Measurements from ENCODE around the gene ABCC8.

The ABCC8 gene

GRCh38 chr11:17506942-17507341 is 30.3 kb upstream of the ABCC8 start:
- no peak for DNase-seq (ENCODE audit: extremely low read depth, low read depth)

GRCh38 chr11:17506314-17506713 is 29.7 kb upstream of the ABCC8 start:
- no peak overlapping the region for H3K4me3 ChIP-seq (replicated peaks; ENCODE audit: low read depth, low read length)
- TF ChIP-seq CTCF (IDR thresholded peaks at IDR 0.05; ENCODE audit: low read depth, low read length, missing control alignments) = no peak
- DNase-seq (ENCODE audit: extremely low read depth, low read depth) = no peak

More at GRCh38 chr11:17506942-17507341, 30.3 kb upstream of the ABCC8 start:
- no peak for TF ChIP-seq CTCF (IDR thresholded peaks at IDR 0.05; ENCODE audit: low read depth, low read length, missing control alignments)
- H3K4me3 ChIP-seq (replicated peaks; ENCODE audit: low read depth, low read length) = no peak overlapping the region

- no peak overlapping the region for H3K4me3 ChIP-seq (replicated peaks; ENCODE audit: low read depth, low read length)
- no peak for DNase-seq (ENCODE audit: extremely low read depth, low read depth)
- TF ChIP-seq CTCF (IDR thresholded peaks at IDR 0.05; ENCODE audit: low read depth, low read length, missing control alignments) = no peak
Measured at GRCh38 chr11:17505146-17505545, 28.5 kb upstream of the ABCC8 start.

DNA sequence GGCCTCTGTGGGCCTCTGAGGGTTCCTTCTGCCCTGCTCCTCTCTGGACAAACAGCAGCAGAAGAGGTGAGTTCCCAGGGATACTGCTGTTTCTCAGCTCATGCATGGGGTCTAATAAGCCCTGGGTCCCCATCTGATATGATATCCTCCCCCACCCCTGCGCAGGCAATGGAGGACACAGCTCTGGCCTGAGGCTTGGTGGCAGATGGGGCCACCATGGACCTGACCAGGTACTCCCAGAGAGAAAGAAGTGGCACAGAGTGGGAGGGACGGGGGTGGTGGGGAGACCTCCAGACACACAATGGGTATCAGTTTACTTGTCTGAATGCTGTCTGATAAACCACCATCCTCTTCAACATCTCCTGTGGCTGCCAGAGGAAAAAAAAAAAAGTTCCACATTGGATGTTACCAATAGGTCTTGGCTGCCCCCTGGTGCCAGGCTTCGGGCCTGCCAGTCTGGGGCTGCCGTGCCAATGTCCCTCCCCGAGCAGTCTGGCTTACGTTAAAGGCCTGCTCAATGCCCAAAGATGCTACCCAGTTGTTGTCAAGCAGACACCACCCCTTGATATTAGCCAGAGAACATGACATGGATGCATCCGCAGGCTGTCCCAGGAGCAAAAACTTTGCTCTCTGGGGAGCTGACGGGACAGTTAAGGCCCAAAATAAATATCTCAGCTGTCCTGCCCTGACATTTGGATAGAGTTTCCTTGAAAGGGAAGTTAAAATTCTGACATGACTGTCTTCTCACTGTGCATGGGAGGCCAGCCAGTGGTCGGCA is 27.9 kb upstream of the ABCC8 start:
- peak; percentile 14 for DNase-seq (ENCODE audit: extremely low read depth, low read depth)
- H3K4me3 ChIP-seq (replicated peaks; ENCODE audit: low read depth, low read length) = no peak overlapping the region
- peak; percentile 83 for TF ChIP-seq CTCF (IDR thresholded peaks at IDR 0.05; ENCODE audit: low read depth, low read length, missing control alignments)

DNA sequence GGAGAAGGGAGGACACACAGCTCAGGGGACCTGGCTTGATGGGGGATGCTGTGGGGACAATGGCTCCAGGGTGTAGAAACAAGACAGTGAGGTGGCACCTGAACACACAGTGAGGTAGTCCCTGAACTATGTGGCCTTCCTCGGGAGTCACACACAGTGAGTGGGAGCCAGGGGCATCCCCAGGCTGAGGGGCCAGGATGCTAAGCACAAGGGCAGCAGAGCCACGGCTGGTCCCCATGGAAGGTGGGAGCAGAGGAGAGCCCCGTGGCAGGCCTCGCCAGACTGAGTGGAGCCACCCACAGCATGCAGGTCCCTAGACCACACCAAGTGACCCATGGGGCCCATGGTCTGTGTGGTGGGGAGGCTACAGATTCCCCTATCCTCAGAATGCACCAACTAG is 26.0 kb upstream of the ABCC8 start:
- no peak for DNase-seq (ENCODE audit: extremely low read depth, low read depth)
- no peak overlapping the region for H3K4me3 ChIP-seq (replicated peaks; ENCODE audit: low read depth, low read length)
- no peak for TF ChIP-seq CTCF (IDR thresholded peaks at IDR 0.05; ENCODE audit: low read depth, low read length, missing control alignments)

DNA sequence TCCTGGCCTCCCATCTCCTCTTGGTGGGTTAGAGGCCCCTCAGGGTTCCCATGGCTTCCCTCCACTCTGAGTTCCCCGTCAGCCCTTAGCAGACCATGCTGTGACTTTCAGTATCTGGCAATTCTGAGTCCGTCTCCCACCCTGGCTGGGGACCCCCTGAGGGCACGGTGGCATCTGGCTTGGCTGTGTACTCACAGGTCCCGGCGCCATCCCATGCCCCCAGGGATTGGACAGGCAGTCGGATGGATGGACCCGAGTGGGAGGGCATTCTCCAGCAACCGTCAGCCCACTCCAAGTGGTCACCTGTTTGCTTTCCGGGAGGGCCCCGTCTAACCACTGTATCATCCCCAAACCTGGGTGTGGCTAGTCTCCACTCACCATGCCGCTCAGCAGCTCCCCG is 24.0 kb upstream of the ABCC8 start:
- DNase-seq (ENCODE audit: extremely low read depth, low read depth) = no peak
- H3K4me3 ChIP-seq (replicated peaks; ENCODE audit: low read depth, low read length) = no peak overlapping the region
- TF ChIP-seq CTCF (IDR thresholded peaks at IDR 0.05; ENCODE audit: low read depth, low read length, missing control alignments) = no peak

DNA sequence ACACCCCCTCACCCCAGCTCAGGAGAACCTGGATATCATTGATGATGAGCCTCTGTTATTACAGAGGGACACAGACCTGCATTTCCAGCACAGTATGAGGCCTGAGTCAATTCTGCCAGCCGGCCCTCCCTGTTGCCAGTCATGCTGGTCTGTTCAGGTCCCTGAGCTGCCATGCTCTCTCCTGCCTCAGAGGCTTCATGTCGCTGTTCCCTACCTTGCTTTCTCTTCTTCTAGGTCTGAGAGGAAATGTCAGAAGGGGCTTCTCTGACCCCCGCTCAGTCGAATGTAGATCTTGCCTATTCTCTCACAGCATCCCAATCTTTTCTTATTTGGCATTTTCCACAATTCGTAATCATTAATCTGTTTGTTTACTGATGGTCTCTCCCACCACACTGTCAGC is 21.8 kb upstream of the ABCC8 start:
- no peak overlapping the region for H3K4me3 ChIP-seq (replicated peaks; ENCODE audit: low read depth, low read length)
- peak; percentile 16 for TF ChIP-seq CTCF (IDR thresholded peaks at IDR 0.05; ENCODE audit: low read depth, low read length, missing control alignments)
- DNase-seq (ENCODE audit: extremely low read depth, low read depth) = no peak
